NK-92 (cell line): ENCODE data around the gene SFXN1.
"Not testable (repeated sequence)": the region's sequence is repeated elsewhere in the genome, so short reads cannot be mapped to it uniquely, and the experiment has no call there.

Source experiments
- DNase-seq: peaks from one replicate; lab custom pipeline; 2025; ENCODE audit not compliant: unreplicated experiment; lab: John Stamatoyannopoulos, UW

The SFXN1 gene, protein sequence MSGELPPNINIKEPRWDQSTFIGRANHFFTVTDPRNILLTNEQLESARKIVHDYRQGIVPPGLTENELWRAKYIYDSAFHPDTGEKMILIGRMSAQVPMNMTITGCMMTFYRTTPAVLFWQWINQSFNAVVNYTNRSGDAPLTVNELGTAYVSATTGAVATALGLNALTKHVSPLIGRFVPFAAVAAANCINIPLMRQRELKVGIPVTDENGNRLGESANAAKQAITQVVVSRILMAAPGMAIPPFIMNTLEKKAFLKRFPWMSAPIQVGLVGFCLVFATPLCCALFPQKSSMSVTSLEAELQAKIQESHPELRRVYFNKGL

GRCh38 chr5:175478384-175479124 is at the start of gene SFXN1:
TSS of gene SFXN1 (plus strand) at chr5:175478560. CDS start at chr5:175492104, 13,544 bp downstream.
- DNase-seq = no peak

DNA sequence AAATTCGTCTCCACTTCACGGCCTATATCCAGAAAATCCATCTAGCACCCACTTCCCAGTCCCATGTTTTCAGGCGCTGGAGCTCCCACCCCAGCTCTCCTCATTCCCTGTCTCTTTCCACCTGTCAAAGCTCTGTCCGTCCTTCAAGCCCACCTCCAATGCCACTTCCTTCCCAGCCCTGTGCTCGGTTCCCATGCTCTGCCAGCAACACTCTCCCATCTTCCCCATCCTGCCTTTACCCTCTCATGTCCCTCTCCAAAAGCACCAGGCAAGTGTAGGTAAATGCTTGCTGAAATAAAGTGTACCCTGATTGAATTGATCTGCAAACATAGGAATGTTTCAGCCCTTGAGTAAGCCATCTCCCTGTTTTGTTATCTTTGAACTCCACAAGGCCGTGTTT is 43.6 kb upstream of the SFXN1 start:
- no peak for DNase-seq

- DNase-seq = no peak
These were observed 42.0 kb upstream of the SFXN1 start for GRCh38 chr5:175436359-175436758.

DNA sequence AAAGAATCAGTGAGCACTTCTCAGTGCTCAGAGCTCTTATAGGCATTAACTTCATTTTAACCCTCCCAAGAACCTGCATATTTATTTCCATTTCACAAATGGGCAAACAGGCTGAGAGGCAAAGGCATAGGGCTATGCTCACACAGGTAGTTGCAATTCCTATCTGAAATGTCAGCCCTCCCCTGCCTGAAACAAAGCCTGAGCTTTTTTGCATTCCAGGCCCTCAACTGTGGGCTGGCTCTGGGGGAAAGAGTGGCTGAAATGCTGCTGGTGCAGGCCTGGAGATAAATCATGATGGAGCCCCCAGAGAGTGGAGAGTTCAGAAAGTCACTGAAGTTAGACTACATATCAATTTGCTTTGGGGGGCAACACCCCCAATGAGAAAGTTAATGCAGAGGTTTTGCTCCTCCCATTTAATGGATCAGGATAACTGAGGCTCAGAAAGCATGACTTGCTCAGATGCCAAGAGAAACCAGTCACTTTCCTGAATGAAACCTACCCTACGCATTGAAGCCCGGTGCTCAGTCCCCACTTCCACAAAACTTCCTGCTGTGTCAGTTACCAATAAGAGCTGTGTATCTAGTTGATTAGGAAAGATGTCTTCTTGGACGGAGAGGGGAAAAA is 40.0 kb upstream of the SFXN1 start:
- DNase-seq = no peak

DNA sequence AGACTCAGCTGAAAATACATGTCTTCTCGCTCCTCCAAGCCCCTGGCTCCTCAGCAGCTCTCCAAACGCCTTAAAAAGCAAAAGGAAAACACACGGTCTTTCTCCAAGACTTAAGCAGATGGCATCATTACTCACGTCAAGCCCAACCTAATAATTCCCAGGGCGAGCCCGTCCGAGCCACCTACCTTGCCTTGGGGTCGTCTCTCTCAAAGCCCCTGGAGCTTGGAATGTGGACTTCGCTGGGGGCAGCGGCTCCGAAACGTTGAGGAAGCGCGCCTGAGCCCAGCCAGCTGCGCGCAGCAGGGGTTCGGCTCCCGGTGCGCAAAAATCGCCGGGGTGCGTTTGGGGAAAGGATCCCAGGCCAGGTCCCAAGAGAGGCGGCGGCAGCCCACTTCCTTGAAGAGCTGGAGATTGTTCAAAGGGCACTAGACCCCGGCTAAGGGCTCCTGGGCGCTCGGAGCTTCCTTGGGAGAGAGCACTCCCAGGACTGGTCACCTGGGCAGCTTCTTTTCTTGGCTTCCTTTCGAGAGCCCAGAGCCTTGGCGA is 34.8 kb upstream of the SFXN1 start:
- DNase-seq = no peak

DNA sequence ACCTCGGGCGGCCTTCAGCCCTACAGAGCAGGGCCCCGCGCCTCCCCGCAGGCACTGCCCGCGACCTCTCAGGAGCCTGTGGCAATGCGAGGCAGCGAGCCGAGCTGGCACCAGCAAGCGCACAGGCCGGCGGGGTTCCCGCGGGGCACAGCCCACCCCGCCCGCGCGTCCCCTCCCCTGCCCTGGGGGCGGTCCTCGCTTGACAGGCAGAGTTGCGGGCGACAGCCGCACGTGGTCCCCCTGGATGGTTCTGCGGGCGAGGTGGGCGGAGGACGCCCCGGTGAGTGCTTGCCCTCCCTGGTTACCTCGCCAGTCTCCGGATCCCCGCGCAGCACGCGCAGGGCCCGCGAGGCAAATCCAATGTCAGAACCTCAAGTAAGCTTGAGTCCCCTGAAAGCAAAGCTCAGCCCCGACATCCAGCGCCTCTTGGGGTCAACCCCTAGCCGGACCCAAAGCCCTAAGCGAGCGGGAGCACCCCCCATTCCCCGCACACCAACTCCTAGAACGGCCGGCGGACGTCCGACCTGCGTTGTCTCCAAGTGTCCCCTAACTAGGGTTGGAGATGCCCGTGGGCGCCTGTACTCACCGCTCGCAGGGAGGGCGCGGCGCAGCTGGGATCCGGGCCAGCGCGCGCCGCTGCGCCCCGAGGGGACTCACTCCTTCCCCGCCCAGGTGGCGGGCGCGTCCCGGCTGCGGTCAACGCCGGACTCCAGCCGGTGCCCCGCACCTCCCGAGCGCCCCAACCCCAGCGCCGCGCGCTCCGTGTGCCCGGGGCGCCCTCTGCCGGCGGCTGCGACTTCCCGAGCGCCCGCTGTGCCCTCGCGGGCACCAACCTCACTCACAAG is 34.1 kb upstream of the SFXN1 start, which contains the start of gene DRD1:
DRD1 (minus strand) TSS at position 123 of the 845 bp plus-strand sequence. CDS start 1,083 bp downstream, outside the sequence.
- DNase-seq = no peak

DNA sequence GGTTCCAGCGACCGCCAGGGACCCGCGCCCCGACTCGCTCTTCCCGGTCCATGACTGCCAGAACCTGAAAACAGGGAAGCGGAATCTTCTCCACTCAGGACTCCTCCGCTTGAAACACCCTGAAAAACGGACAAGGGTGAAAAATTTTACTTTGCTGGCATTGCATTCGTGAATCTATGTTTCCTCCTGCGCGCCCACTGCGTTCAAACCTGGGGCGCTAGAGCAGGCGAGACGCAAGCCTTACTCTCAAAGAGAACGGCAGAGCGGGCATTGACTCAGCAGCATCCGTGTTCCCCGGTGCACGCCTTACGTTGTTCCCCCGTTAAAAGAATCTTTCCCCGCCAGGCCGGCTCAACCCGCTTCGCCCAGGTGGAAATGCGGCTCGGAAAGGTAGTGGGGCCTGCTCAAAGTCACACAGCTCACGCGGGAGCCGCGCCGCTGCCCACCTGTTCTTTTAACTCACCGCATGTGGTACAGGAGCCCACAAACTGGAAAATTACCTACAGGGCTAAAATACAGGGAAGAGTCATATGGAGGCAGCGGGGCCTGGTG is 33.4 kb upstream of the SFXN1 start:
- no peak for DNase-seq

DNA sequence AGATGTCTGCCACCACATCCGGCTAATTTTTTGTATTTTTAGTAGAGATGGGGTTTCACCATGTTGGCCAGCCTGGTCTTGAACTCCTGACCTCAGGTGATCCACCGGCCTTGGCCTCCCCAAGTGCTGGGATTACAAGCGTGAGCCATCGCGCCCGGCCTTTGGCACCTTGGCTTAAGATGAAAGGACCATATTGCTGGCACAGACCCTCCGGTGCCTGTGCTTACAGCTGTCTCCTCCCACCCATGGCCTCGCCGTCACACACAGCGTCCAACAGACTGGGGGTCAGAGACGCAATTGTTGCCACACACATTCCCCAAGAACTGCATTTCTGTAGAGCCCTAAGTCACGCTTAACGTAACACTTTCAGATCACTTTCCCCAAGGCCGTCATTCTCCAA is 32.0 kb upstream of the SFXN1 start:
- not testable (repeated sequence) for DNase-seq

GRCh38 chr5:175447571-175447970 is 30.8 kb upstream of the SFXN1 start:
- no peak for DNase-seq

GRCh38 chr5:175448276-175448675 is 30.1 kb upstream of the SFXN1 start:
- no peak for DNase-seq

GRCh38 chr5:175452166-175452565 is 26.2 kb upstream of the SFXN1 start:
- no peak for DNase-seq

DNA sequence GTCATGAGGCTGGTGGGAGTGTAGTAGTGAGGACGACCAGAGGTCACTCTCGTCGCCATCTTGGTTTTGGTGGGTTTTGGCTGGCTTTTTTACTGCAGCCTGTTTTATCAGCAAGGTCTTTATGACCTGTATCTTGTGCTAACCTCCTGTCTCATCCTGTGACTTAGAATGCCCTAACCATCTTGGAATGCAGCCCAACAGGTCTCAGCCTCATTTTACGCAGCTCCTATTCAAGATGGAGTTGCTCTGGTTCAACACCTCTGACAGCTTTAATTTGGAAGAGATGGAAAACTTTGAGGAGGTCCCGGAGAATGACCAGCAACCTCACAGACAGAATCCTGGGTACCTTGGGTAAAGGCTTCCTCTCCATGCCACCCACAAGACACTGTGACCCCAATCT is 24.0 kb upstream of the SFXN1 start:
- DNase-seq = not testable (repeated sequence)

DNA sequence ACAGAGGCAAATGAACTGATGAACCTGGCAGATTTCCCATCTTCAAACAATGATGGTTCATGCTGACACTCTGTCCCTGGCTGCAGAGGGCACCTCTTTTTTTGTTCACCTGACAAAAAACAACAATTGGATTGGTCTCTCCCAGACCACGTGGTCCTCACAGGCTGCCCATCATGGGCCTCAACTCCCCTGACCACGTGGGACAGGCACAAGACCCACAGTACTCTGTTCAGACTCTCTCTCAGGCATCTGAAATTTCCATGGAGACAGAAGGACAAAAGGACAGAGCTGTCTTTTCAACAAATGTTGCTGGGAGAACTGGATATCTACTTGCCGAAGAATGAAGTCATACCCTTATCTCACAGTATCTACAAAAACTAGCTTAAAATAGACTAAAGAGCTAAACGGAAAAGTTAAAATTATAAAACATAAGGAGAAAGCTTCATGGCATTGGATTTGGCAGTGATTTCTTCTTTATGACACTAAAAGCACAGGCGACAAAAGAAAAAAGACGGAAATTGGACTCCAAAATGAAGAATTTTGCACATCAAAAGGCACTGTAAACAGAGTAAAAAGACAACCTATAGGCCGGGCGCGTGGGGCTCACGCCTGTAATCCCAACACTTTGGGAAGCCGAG is 22.1 kb upstream of the SFXN1 start:
- DNase-seq = no peak

DNA sequence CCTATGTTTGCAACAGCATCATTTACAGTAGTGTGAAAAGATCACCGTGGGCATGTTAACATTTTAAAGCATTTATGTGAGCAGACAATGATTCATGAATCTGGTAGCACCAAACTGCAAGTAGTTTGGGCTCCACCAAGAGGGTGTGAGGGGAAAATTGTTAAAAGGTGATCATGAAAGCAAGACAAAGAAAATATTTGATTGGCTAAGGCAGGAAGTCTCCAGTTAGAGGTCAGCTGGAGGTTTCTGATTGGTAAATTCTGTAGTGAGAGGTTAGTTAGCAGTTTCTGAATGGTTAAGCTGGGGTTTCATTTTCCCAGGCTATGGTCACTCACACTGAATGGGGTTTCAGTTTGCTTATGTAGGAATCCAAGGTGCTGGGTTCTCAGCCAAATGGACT is 20.9 kb upstream of the SFXN1 start:
- DNase-seq = no peak

- no peak for DNase-seq
These were observed 18.2 kb upstream of the SFXN1 start for GRCh38 chr5:175460126-175460525.

DNA sequence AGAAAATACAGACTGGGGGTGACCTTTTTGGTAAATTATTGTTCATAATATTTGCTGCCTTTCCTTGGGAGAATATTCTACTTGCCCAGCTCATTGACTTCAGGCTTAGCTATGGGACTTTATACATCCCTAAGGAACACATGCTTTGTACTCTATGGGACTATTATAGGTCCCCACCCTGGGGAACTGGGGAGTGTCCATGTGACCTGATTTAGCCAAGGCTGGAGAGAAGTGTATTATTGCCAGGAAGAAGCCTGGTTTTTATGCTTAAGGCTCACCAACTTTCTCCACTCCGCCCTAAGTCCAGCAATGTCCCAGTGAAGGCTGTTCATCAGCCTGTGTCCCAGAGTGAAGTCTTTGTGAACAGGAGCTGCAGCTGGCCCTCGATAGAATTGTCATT is 17.8 kb upstream of the SFXN1 start:
- no peak for DNase-seq

DNA sequence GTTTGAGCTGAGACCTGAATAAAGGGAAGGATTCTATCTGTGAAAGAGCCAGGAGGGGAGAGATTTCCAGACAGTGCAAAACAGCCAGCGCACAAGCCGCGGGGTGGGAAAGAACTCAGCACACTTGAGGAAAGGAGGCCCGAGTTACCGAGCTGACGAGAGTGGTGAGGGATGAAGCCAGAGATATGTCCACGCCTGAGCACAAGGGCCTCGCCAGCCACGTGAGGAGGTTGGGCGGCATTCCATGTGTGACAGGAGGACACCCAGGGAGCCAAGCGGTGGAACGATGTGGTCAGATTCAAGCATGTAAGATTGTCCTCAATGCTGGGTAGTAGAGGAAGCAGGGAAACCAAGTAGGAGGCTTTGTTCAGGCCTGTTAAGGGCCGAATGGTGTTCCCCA is 17.0 kb upstream of the SFXN1 start:
- DNase-seq = no peak

DNA sequence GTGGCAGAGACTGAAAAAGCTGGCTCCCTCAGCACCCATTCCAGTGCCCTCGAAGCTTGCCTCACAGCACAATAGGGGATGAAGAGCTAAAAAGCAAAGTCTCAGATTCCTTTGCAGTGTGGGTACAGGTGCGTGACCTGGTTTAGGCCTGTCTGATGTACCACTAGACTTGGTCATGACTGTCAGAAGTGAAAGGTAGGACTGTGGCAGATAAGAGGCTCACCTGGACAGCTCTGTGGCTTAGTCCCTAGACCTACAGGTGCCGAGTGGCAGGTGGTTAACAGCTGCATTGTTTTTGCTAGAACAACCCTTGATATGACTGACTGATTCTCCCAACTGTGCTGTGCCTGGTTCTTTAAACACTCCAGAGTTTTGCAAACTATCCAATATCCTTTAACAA is 14.7 kb upstream of the SFXN1 start:
- no peak for DNase-seq

- DNase-seq = no peak
These were observed 14.1 kb upstream of the SFXN1 start for GRCh38 chr5:175464074-175464941.
